Measurements from ENCODE around the gene DNAJC7. TPM values are rescaled to one million over a fixed set of nuclear protein-coding genes. Genes with fewer than 3 reads are reported as not detected.

Gene DNAJC7
- total RNA-seq, 2 donors from 2014 or later, result 82.7 to 103 TPM

GRCh38 chr17:42053731-42054500, 36.7 kb upstream of the DNAJC7 start:
- intact Hi-C loops (cut with DNase I), result no loop called here
- Histone ChIP-seq H3K9me3 (no peaks in the 10 kb centered on the region), H3K9ac (ENCODE audit: low read depth in 2 of 2, low read length in 2 of 2) (no peak overlapping the region), H3K27me3 (no peaks in the 10 kb centered on the region), H3K4me1 (peaks cover 3% of the 10 kb centered on the region), H3K27ac (no peak overlapping the region), H3K36me3 (no peaks in the 10 kb centered on the region), H3K4me3 (no peak overlapping the region)
- no peak for DNase-seq
- TF ChIP-seq CTCF (IDR thresholded peaks at IDR 0.05), result no peak

- no peak for TF ChIP-seq CTCF (IDR thresholded peaks at IDR 0.05)
- Histone ChIP-seq H3K27me3 (no peaks in the 10 kb centered on the region), H3K9me3 (no peaks in the 10 kb centered on the region), H3K9ac (ENCODE audit: low read depth in 2 of 2, low read length in 2 of 2) (no peak overlapping the region), H3K4me3 (no peak overlapping the region), H3K4me1 (peaks cover 3% of the 10 kb centered on the region), H3K36me3 (no peaks in the 10 kb centered on the region), H3K27ac (no peak overlapping the region)
- DNase-seq, result no peak
- intact Hi-C loops (cut with DNase I), result no loop called here
Measured at GRCh38 chr17:42052346-42052877, 35.2 kb upstream of the DNAJC7 start.

DNA sequence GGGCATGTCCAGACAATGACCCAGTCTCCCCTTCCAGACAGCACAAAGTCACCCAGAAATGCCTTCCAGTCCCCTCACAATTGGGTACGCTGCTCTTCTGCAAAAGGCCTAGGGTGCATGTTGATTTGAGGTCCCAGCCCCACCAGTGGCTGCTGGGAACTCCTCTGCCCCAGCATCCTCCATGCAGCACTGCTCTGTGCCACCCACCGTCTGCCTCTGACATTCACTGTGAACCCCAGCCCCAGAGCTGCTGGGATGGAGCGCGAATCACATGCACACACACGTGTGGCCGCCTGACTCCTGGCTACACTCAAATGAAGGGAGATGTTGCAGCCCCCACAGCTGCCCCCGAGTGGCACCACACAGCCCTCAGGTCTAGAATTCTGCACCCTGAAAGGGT, 34.4 kb upstream of the DNAJC7 start:
- Histone ChIP-seq H3K27ac (no peak overlapping the region), H3K36me3 (no peaks in the 10 kb centered on the region), H3K4me3 (no peak overlapping the region), H3K9me3 (no peaks in the 10 kb centered on the region), H3K27me3 (no peaks in the 10 kb centered on the region), H3K9ac (ENCODE audit: low read depth in 2 of 2, low read length in 2 of 2) (no peak overlapping the region), H3K4me1 (peaks cover 3% of the 10 kb centered on the region)
- no peak for DNase-seq
- no peak for TF ChIP-seq CTCF (IDR thresholded peaks at IDR 0.05)
- intact Hi-C loops (cut with DNase I), result no loop called here

GRCh38 chr17:42051013-42051400, 33.8 kb upstream of the DNAJC7 start:
- Histone ChIP-seq H3K4me3 (peak overlapping the region; percentile 80), H3K27ac (no peak overlapping the region), H3K9ac (ENCODE audit: low read depth in 2 of 2, low read length in 2 of 2) (peak overlapping the region; percentile 44 to 55), H3K9me3 (no peaks in the 10 kb centered on the region), H3K4me1 (peaks cover 3% of the 10 kb centered on the region), H3K27me3 (no peaks in the 10 kb centered on the region), H3K36me3 (no peaks in the 10 kb centered on the region)
- no peak for TF ChIP-seq CTCF (IDR thresholded peaks at IDR 0.05)
- intact Hi-C loops (cut with DNase I), result no loop called here
- peak; percentile 31 for DNase-seq

GRCh38 chr17:42050393-42051012, 33.3 kb upstream of the DNAJC7 start, which contains the start of gene C17orf113:
TSS of gene C17orf113 (minus strand) at chr17:42050601. CDS start at chr17:42043376, 7,225 bp downstream.
- peaks cover 3% of the 10 kb centered on the region for H3K4me1 ChIP-seq
- H3K27me3 ChIP-seq, result no peaks in the 10 kb centered on the region
- H3K27ac ChIP-seq, result no peak within 1 kb of the TSS
- H3K9me3 ChIP-seq, result no peaks in the 10 kb centered on the region
- H3K9ac ChIP-seq (ENCODE audit: low read depth in 2 of 2, low read length in 2 of 2), result peak within 1 kb of the TSS; percentile 57 to 77
- TF ChIP-seq CTCF (IDR thresholded peaks at IDR 0.05), result no peak
- intact Hi-C loops (cut with DNase I), result no loop called here
- H3K4me3 ChIP-seq, result peak within 1 kb of the TSS; percentile 80
- DNase-seq, result peak; percentile 59
- H3K36me3 ChIP-seq, result no peaks in the 10 kb centered on the region

All from colonic mucosa (tissue), 4 donors.